T-helper 17 cell (primary cell): Measurements from ENCODE around the gene GPR4. TPM values are rescaled to one million over a fixed set of nuclear protein-coding genes. Genes with fewer than 3 reads are reported as not detected.

Experiments
- ATAC-seq: fragments of 150-1000 bp; cut with Tn5 transposase; 2 replicates; pipeline ENCODE4 v1.10.0; 2021; ENCODE audit warnings: mild to moderate bottlenecking, moderate library complexity
- DNase-seq, 3 donors: peaks; one replicate each; pipeline versions ENCODE4 v3.0.0 to v3.0.0-alpha.2; 2020 to 2021
- H3K9me3 ChIP-seq: one replicate; pipeline ENCODE4 v1.7.0; 2013; ENCODE audit warnings: low read length, mild to moderate bottlenecking; ENCODE audit not compliant: control insufficient read depth, poor library complexity, severe bottlenecking
- H3K27ac Mint-ChIP-seq: one replicate; pipeline ENCODE4 v1.8.0; 2022; ENCODE audit warnings: mild to moderate bottlenecking, moderate library complexity, mixed read lengths
- H3K27me3 Mint-ChIP-seq: one replicate; pipeline ENCODE4 v1.8.0; 2022; ENCODE audit warnings: mixed read lengths
- H3K36me3 Mint-ChIP-seq: one replicate; pipeline ENCODE4 v1.8.0; 2022; ENCODE audit warnings: low read depth, mixed read lengths
- H3K4me1 Mint-ChIP-seq: one replicate; pipeline ENCODE4 v1.8.0; 2022; ENCODE audit warnings: mild to moderate bottlenecking, mixed read lengths
- H3K4me3 Mint-ChIP-seq: one replicate; pipeline ENCODE4 v1.8.0; 2022; ENCODE audit warnings: mild to moderate bottlenecking, moderate library complexity, mixed read lengths
- total RNA-seq, 4 donors: library from RNA in 2 of 4; stranded (reverse) in 2 of 4; gene quantifications; one replicate each; pipeline ENCODE4 v1.2.3 and lab custom pipeline; 2022 to 2026

Gene GPR4
- total RNA-seq, 2 donors from 2014 or later, result not detected

GRCh38 chr19:45547211-45547770, 54.7 kb downstream of the GPR4 start:
- Mint-ChIP-seq H3K36me3 (no peaks in the 10 kb centered on the region), H3K27ac (peak overlapping the region; percentile 27), H3K4me1 (peaks cover 6% of the 10 kb centered on the region), H3K27me3 (no peaks in the 10 kb centered on the region), H3K4me3 (no peak overlapping the region)
- no peak for DNase-seq
- no peak for ATAC-seq
- H3K9me3 ChIP-seq, result no peaks in the 10 kb centered on the region

GRCh38 chr19:45542234-45542668, 59.8 kb downstream of the GPR4 start:
- DNase-seq (no peak), ATAC-seq (no peak)
- Mint-ChIP-seq H3K36me3 (no peaks in the 10 kb centered on the region), H3K27ac (no peak overlapping the region), H3K27me3 (no peaks in the 10 kb centered on the region), H3K4me3 (no peak overlapping the region), H3K4me1 (no peaks in the 10 kb centered on the region)
- H3K9me3 ChIP-seq, result no peaks in the 10 kb centered on the region

Other genes starting within 250 kb of the GPR4 start
- 10 to 100 TPM; 11.0 to 13.1 TPM for gene ERCC2, start 231.6 kb downstream of the GPR4 start, total RNA-seq
- 1 to 10 TPM; 3.4 to 4.5 TPM for gene PPP1R13L, start 197.1 kb downstream of the GPR4 start, total RNA-seq
- gene POLR1G, start 195.6 kb downstream of the GPR4 start, total RNA-seq, result 1 to 10 TPM in 1 of 2 donors, under 1 TPM in 1; 0.91 to 1.0 TPM
- 10 to 100 TPM; 28.4 to 36.2 TPM for gene ERCC1, start 178.3 kb downstream of the GPR4 start, total RNA-seq
- gene FOSB, start 134.2 kb downstream of the GPR4 start, total RNA-seq, result 1,000 to 10,000 TPM in 1 of 2 donors, 100 to 1,000 TPM in 1; 967 to 2,209 TPM
- gene RTN2, start 105.2 kb downstream of the GPR4 start, total RNA-seq, result 1 to 10 TPM; 2.3 to 6.2 TPM
- 1 to 10 TPM; 3.8 to 8.5 TPM for gene PPM1N, start 103.8 kb downstream of the GPR4 start, total RNA-seq
- gene VASP, start 94.7 kb downstream of the GPR4 start, total RNA-seq, result 100 to 1,000 TPM in 1 of 2 donors, 10 to 100 TPM in 1; 99.7 to 101 TPM
- 1 to 10 TPM; 8.3 to 9.4 TPM for gene OPA3, start 17.4 kb downstream of the GPR4 start, total RNA-seq
- 10 to 100 TPM; 58.1 to 61.2 TPM for gene EML2, start 37.2 kb upstream of the GPR4 start, total RNA-seq
- 1 to 10 TPM; 2.3 to 4.6 TPM for gene GIPR, start 66.0 kb upstream of the GPR4 start, total RNA-seq
- 100 to 1,000 TPM; 333 to 339 TPM for gene SNRPD2, start 89.7 kb upstream of the GPR4 start, total RNA-seq
- 10 to 100 TPM in 1 of 2 donors, 1 to 10 TPM in 1; 7.1 to 13.2 TPM for gene QPCTL, start 90.5 kb upstream of the GPR4 start, total RNA-seq
- gene FBXO46, start 128.7 kb upstream of the GPR4 start, total RNA-seq, result 10 to 100 TPM; 19.4 to 23.2 TPM
- gene MEIOSIN, start 131.2 kb upstream of the GPR4 start, total RNA-seq, result not detected
- gene SIX5, start 167.0 kb upstream of the GPR4 start, total RNA-seq, result under 1 TPM; 0.42 to 0.44 TPM
- gene DMPK, start 180.3 kb upstream of the GPR4 start, total RNA-seq, result 10 to 100 TPM; 18.7 to 35.8 TPM
- 10 to 100 TPM; 28.3 to 49.1 TPM for gene DMWD, start 190.6 kb upstream of the GPR4 start, total RNA-seq
- under 1 TPM; 0.10 to 0.34 TPM for gene RSPH6A, start 213.1 kb upstream of the GPR4 start, total RNA-seq